Left lung (tissue), 10 donors: ENCODE results near the gene DTNB. TPM values are rescaled to one million over a fixed set of nuclear protein-coding genes. Genes with fewer than 3 reads are reported as not detected.
"Not testable (repeated sequence)": the region's sequence is repeated elsewhere in the genome, so short reads cannot be mapped to it uniquely, and the experiment has no call there.

ENCODE experiments used
- ATAC-seq: fragments of 200-7000 bp; cut with Tn5 transposase; one replicate; pipeline ENCODE4 v1.9.1; 2020; ENCODE audit warnings: moderate library complexity
- DNase-seq, 4 donors: peaks; one replicate each; pipeline ENCODE4 v3.0.0-alpha.2; 2013 to 2020
- H3K27ac ChIP-seq, 2 donors: fragments of 200-600 bp; sonication (generic) in 1 of 2; one replicate each; pipeline versions ENCODE4 v1.5.0 to v1.8.0; 2020 to 2021
- H3K27me3 ChIP-seq, 2 donors: fragments of 200-600 bp; sonication (generic) in 1 of 2; one replicate each; pipeline versions ENCODE4 v1.5.0 to v1.8.0; 2020 to 2021
- H3K36me3 ChIP-seq, 2 donors: fragments of 200-600 bp; sonication (generic) in 1 of 2; one replicate each; pipeline versions ENCODE4 v1.5.0 to v1.8.0; 2020 to 2021
- H3K4me1 ChIP-seq, 2 donors: fragments of 200-600 bp; one replicate each; pipeline ENCODE4 v1.8.0; 2021
- H3K4me3 ChIP-seq, 2 donors: fragments of 200-600 bp; sonication (generic) in 1 of 2; one replicate each; pipeline versions ENCODE4 v1.5.0 to v1.8.0; 2020 to 2021; ENCODE audit warnings: mild to moderate bottlenecking in 1 of 2
- H3K9me3 ChIP-seq, 2 donors: fragments of 200-600 bp; sonication (generic) in 1 of 2; one replicate each; pipeline versions ENCODE4 v1.5.0 to v1.8.0; 2020 to 2021
- intact Hi-C, 2 donors: fragments of 100-400 bp; cut with DNase I; formaldehyde crosslinking; loops; one replicate each; pipeline versions ENCODE4 v1.11.2 to v1.14.2; 2022
- polyA plus RNA-seq, 6 donors: library from polyadenylated mRNA; unstranded; fragments of 120-200 nt; gene quantifications; one replicate each; pipeline ENCODE4 v1.2.1, GENCODE V29; 2013; ENCODE audit not compliant: insufficient read length in 6 of 6
- total RNA-seq, 2 donors: library from RNA; stranded (reverse); fragmentation: NEBNext Ultra II Directional; extraction: Animal tissue kit (Norgen Biotek cat#: 25700); gene quantifications; one replicate each; pipeline ENCODE4 v1.2.1, GENCODE V29; 2021
- TF ChIP-seq, protein P1 (sequence below), 2 donors: fragments of 200-600 bp; sonication (generic) in 1 of 2; IDR thresholded peaks; one replicate each; pipeline versions ENCODE4 v1.5.0 to v1.8.0; 2021; ENCODE audit warnings: antibody characterized with exemption in 2 of 2
- donor health status: DM: no; HTN: yes; CAD: no.
- donor health status: DM: no; HTN: no; CAD: no.

The DTNB gene
- total and polyA plus RNA-seq, 8 donors, result 17.6 to 32.5 (median 29.5) TPM

DNA sequence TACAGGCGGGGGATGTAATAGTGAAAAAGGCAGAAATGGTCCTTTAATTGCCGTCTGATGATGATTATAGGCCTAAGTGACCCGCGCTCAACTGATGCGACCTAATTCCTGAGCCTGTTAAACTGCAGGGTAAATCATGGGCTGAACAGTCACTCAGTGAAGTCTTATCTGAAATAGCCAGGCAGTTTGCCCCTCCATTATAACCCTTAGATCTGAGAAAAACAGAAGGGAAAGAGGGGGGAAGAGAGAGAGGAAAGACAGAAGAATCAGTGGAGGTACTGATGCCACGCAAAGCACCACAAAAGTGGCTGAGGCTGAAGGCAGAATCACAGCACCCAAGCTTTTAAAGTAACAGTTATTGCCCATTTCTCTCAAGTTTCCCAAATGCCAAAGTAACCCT is 258.6 kb downstream of the DTNB start:
- H3K4me1 ChIP-seq, result no peaks in the 10 kb centered on the region
- no peaks in the 10 kb centered on the region for H3K27me3 ChIP-seq
- ATAC-seq (no peak), DNase-seq (no peak)
- no peak overlapping the region for H3K4me3 ChIP-seq
- H3K27ac ChIP-seq, result no peak overlapping the region
- no peaks in the 10 kb centered on the region for H3K9me3 ChIP-seq
- intact Hi-C loops, result no loop called here
- TF ChIP-seq, protein P1, sequence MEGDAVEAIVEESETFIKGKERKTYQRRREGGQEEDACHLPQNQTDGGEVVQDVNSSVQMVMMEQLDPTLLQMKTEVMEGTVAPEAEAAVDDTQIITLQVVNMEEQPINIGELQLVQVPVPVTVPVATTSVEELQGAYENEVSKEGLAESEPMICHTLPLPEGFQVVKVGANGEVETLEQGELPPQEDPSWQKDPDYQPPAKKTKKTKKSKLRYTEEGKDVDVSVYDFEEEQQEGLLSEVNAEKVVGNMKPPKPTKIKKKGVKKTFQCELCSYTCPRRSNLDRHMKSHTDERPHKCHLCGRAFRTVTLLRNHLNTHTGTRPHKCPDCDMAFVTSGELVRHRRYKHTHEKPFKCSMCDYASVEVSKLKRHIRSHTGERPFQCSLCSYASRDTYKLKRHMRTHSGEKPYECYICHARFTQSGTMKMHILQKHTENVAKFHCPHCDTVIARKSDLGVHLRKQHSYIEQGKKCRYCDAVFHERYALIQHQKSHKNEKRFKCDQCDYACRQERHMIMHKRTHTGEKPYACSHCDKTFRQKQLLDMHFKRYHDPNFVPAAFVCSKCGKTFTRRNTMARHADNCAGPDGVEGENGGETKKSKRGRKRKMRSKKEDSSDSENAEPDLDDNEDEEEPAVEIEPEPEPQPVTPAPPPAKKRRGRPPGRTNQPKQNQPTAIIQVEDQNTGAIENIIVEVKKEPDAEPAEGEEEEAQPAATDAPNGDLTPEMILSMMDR (IDR thresholded peaks at IDR 0.05), result no peak
- H3K36me3 ChIP-seq, result peaks cover 0 to 5% of the 10 kb centered on the region in 2 donors

DNA sequence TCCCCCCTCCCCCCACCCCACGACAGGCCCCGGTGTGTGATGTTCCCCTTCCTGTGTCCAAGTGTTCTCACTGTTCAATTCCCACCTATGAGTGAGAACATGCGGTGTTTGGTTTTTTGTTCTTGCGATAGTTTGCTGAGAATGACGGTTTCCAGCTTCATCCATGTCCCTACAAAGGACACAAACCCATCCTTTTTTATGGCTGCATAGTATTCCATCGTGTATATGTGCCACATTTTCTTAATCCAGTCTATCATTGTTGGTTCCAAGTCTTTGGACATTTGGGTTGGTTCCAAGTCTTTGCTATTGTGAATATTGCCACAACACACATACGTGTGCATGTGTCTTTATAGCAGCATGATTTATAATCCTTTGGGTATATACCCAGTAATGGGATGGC is 260.0 kb downstream of the DTNB start:
- intact Hi-C loops, H3K27me3 ChIP-seq, H3K4me3 ChIP-seq, DNase-seq, H3K9me3 ChIP-seq, H3K4me1 ChIP-seq, H3K27ac ChIP-seq, H3K36me3 ChIP-seq, ATAC-seq: not testable (repeated sequence)

DNA sequence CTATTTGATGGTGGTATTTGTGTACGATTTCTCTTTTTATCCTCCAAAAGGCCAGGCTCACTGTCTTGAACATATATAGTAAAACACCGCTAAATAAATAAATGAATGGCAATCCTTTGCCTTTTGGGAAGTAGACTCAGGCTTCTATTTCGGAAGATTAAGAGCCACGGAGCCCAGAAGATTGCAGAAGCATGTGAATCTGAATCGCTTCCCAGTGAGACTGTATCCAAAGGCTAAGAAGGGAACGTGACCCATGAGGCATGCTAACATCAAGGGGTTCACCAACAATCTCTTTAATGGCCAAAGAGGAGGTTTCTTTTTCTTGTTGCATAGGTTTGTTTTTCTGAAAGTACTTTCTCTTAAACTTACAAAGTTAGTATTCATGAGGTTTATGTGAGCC is 261.6 kb downstream of the DTNB start:
- H3K4me1 ChIP-seq, result no peaks in the 10 kb centered on the region
- H3K9me3 ChIP-seq, result no peaks in the 10 kb centered on the region
- no peaks in the 10 kb centered on the region for H3K27me3 ChIP-seq
- no peak overlapping the region for H3K4me3 ChIP-seq
- H3K36me3 ChIP-seq, result no peaks in the 10 kb centered on the region
- intact Hi-C loops, result no loop called here
- TF ChIP-seq, protein P1 (IDR thresholded peaks at IDR 0.05), result no peak
- no peak overlapping the region for H3K27ac ChIP-seq
- DNase-seq (no peak), ATAC-seq (no peak)

DNA sequence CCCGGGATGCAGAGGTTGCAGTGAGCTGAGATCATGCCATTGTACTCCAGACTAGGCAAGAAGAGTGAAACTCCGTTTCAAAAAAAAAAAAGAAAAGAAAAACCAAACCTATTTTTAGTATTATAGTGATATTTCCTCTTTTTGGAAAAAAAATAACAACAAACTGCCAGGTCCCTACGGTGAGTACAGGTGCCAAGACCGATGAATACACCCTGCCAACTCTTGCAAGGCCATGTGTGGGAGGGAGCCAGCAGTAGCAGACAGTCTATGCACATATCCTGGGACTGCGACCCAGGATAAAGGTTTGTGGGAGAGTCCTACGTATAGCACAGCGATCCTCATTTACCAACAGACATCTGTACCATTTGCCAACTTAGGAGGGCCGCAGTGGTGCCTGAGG is 262.1 kb downstream of the DTNB start:
- TF ChIP-seq, protein P1 (IDR thresholded peaks at IDR 0.05), result no peak
- intact Hi-C loops, result no loop called here
- H3K27me3 ChIP-seq, result no peaks in the 10 kb centered on the region

DNA sequence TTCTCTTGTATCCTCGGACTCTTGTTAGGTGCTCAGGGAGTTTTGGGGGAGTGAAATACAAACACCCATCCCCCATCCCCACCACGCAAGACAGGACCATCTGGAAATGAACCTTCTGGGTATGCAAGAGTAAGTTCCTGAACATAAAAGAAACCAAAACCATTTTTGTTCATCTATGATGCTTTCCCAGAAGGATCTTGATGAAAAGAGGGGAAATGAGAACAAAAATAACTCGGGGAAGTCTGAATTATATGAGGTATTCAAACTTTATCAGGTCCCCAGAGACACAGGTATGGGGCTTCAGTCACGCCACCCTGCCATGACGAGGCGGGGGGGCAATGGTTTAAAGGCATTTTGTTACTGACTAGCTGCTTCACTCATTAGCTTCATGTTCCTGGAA is 263.0 kb downstream of the DTNB start:
- ATAC-seq (no peak), DNase-seq (no peak)
- Histone ChIP-seq H3K27me3 (no peaks in the 10 kb centered on the region), H3K36me3 (no peaks in the 10 kb centered on the region), H3K4me1 (no peaks in the 10 kb centered on the region), H3K27ac (no peak overlapping the region), H3K9me3 (no peaks in the 10 kb centered on the region), H3K4me3 (no peak overlapping the region)
- TF ChIP-seq, protein P1 (IDR thresholded peaks at IDR 0.05), result no peak
- intact Hi-C loops, result no loop called here

More for the DNA sequence above, 262.1 kb downstream of the DTNB start:
- no peak for DNase-seq
- H3K4me3 ChIP-seq, result no peak overlapping the region
- no peaks in the 10 kb centered on the region for H3K36me3 ChIP-seq
- no peak for ATAC-seq
- no peaks in the 10 kb centered on the region for H3K4me1 ChIP-seq
- H3K9me3 ChIP-seq, result no peaks in the 10 kb centered on the region
- no peak overlapping the region for H3K27ac ChIP-seq

DNA sequence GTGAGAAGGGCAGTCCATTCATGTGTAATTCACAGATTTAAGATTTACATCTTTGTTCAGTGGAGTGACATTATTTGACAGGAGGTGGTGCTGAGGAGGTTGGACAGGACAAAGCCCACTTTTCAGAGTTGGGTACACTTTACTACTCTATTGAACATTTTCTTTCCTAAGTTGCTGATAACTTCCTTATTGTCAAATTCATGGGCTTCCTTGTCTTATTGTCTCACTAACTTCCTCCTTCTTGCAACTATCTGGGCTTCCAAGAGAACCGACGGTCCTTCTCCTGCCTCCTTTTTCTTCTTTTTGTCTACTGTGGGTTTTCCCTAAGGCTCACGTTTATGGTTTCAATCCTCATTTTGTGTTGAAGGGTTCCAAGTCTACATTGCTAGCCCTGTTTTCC is 263.9 kb downstream of the DTNB start:
- TF ChIP-seq, protein P1 (IDR thresholded peaks at IDR 0.05), result no peak
- H3K27me3 ChIP-seq, result no peaks in the 10 kb centered on the region
- no peaks in the 10 kb centered on the region for H3K4me1 ChIP-seq
- DNase-seq, result no peak
- H3K27ac ChIP-seq, result no peak overlapping the region
- no peaks in the 10 kb centered on the region for H3K36me3 ChIP-seq
- intact Hi-C loops, result no loop called here
- H3K4me3 ChIP-seq, result no peak overlapping the region
- H3K9me3 ChIP-seq, result no peaks in the 10 kb centered on the region
- no peak for ATAC-seq
